Fibroblast of pulmonary artery (primary cell): ENCODE data around the gene NXT1.

Experiments used
- DNase-seq: peaks from one replicate; pipeline ENCODE4 v3.0.0-alpha.2; 2010; ENCODE audit warnings: low read depth
- H3K4me3 ChIP-seq: replicated peaks from 2 replicates; pipeline ENCODE4 v1.5.1; 2011; ENCODE audit warnings: low read depth, mild to moderate bottlenecking, control low read depth, low read length, moderate library complexity
- CTCF ChIP-seq: IDR thresholded peaks from 2 replicates; pipeline ENCODE4 v1.5.1; 2011; ENCODE audit warnings: mild to moderate bottlenecking, control low read depth, low read length, inconsistent platforms; ENCODE audit errors: missing control alignments

Gene NXT1

GRCh38 chr20:23390091-23390774 lies 39.6 kb downstream of the NXT1 start:
- H3K4me3 ChIP-seq = no peak overlapping the region
- no peak for TF ChIP-seq CTCF
- DNase-seq = no peak

GRCh38 chr20:23391707-23392310 lies 41.2 kb downstream of the NXT1 start:
- TF ChIP-seq CTCF = no peak
- DNase-seq = no peak
- H3K4me3 ChIP-seq = no peak overlapping the region

GRCh38 chr20:23393996-23394775 lies 43.6 kb downstream of the NXT1 start:
- no peak for DNase-seq
- H3K4me3 ChIP-seq = no peak overlapping the region
- no peak for TF ChIP-seq CTCF

- no peak overlapping the region for H3K4me3 ChIP-seq
- TF ChIP-seq CTCF = no peak
- peak; percentile 21 for DNase-seq
Measured at GRCh38 chr20:23396950-23397627, 46.5 kb downstream of the NXT1 start.

- TF ChIP-seq CTCF = no peak
- no peak overlapping the region for H3K4me3 ChIP-seq
- DNase-seq = peak; percentile 69
Measured at GRCh38 chr20:23397961-23398360, 47.4 kb downstream of the NXT1 start.

GRCh38 chr20:23399568-23400241 lies 49.1 kb downstream of the NXT1 start:
- peak; percentile 45 for DNase-seq
- no peak for TF ChIP-seq CTCF
- no peak overlapping the region for H3K4me3 ChIP-seq
